Adipocyte (in vitro differentiated cells): ENCODE measurements around the gene LCA5L.

Experiments
- DNase-seq: peaks from one replicate; pipeline ENCODE4 v3.0.0-alpha.2; 2015; ENCODE audit warnings: low read depth
- H3K27me3 ChIP-seq: replicated peaks from 2 replicates; pipeline ENCODE4 v1.7.0; 2013; ENCODE audit warnings: mild to moderate bottlenecking, low read length, moderate library complexity; ENCODE audit not compliant: control insufficient read depth, insufficient read depth
- H3K36me3 ChIP-seq: 2 replicates; pipeline ENCODE4 v1.7.0; 2013; ENCODE audit warnings: low read length, mild to moderate bottlenecking, moderate library complexity; ENCODE audit not compliant: control insufficient read depth, insufficient read depth, severe bottlenecking
- H3K4me1 ChIP-seq: 2 replicates; pipeline ENCODE4 v1.7.0; 2013; ENCODE audit warnings: mild to moderate bottlenecking, low read length, moderate library complexity; ENCODE audit not compliant: control insufficient read depth, insufficient read depth
- H3K4me3 ChIP-seq: 2 replicates; pipeline ENCODE4 v1.7.0; 2013; ENCODE audit warnings: mild to moderate bottlenecking, low read length, moderate library complexity
- H3K9ac ChIP-seq: 2 replicates; pipeline ENCODE4 v1.7.0; 2013; ENCODE audit warnings: mild to moderate bottlenecking, low read length, moderate library complexity
- H3K9me3 ChIP-seq: 2 replicates; pipeline ENCODE4 v1.7.0; 2013; ENCODE audit warnings: mild to moderate bottlenecking, low read length, moderate library complexity; ENCODE audit not compliant: control insufficient read depth

Gene LCA5L

DNA sequence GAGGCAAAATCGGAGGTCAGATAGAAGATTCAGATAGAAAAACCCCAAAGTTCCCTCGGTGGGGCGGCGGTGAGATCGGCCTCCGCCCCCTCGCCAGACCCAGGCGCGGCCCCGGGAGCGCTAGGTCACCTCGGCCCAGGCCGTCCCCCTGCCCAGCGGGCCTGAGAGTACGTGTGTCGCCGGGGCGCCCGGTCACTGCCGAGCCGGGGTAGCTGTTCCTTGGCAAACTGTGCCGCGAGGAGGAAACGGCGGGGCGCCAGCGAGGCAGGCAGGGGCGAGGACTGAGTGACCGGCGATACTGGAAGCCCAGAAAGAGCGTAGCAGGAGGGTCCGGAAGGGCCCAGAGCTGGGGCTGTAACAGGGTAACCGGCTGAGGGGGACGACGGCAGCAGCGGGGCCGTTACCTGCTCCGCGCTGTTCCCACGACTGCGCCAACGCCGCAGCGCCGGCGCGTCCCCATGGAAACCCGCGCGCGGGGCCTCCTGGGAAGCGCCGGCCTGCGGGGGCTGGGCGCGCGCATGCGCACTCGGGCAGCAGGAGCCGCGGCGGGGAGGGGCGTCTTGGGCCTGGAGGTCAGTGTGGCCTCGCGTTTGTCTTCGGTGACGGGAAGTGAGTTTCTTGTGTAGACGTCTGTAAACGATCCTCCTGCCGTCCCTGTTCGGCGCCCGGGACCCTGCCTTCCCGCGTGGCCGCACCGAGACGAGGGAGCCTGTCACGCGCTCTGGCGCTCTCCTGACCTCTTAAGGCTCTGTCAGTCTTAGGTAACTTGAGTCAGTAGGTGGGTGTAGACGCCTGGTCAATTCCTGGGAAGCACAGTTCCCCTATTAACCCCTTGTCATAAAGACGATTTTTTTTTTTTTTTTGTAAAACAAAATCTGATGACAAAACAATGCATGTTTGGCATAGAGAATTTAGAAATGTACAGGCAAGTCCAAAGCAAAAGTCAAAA lies at the start of gene LCA5L:
Gene LCA5L, minus strand, starts transcription at position 458 of the 949 bp plus-strand sequence. CDS start 17,285 bp downstream, outside the sequence.
- Histone ChIP-seq H3K4me3 (peak within 1 kb of the TSS; percentile 94), H3K27me3 (no peaks in the 10 kb centered on the region), H3K9ac (peak within 1 kb of the TSS; percentile 93), H3K9me3 (no peaks in the 10 kb centered on the region), H3K36me3 (no peaks in the 10 kb centered on the region), H3K4me1 (peaks cover 28% of the 10 kb centered on the region)
- DNase-seq = peak; percentile 95

DNA sequence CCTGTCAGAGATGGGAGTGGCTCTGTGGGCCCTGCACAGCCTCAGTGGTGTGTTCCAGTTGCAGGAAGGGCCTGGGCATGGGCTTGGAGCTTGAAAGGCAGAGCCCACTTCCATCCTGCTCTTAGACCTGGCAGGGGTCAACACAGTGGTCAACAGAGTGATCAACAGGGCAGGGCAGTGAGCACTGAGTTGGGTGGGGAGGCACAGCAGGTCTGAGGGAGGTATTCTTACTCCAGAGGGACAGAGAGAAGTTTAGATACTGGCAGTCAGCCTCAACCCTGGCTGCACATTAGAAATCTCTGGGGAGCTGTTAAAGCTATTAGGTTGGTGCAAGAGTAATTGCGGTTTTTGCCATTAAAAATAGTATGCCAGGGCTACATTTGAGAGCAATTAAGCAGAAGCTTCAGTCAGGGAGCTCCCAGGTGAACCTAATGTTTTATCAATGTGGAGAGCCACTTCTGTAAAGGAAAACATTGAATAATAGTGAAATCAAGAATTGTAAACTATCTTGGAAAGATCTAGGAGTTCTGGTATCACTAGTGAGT lies 43.9 kb upstream of the LCA5L start:
- no peaks in the 10 kb centered on the region for H3K36me3 ChIP-seq
- DNase-seq = no peak
- H3K9me3 ChIP-seq = peaks cover 8% of the 10 kb centered on the region
- no peak overlapping the region for H3K9ac ChIP-seq
- no peak overlapping the region for H3K4me3 ChIP-seq
- H3K27me3 ChIP-seq = no peaks in the 10 kb centered on the region
- peaks cover 8% of the 10 kb centered on the region for H3K4me1 ChIP-seq

DNA sequence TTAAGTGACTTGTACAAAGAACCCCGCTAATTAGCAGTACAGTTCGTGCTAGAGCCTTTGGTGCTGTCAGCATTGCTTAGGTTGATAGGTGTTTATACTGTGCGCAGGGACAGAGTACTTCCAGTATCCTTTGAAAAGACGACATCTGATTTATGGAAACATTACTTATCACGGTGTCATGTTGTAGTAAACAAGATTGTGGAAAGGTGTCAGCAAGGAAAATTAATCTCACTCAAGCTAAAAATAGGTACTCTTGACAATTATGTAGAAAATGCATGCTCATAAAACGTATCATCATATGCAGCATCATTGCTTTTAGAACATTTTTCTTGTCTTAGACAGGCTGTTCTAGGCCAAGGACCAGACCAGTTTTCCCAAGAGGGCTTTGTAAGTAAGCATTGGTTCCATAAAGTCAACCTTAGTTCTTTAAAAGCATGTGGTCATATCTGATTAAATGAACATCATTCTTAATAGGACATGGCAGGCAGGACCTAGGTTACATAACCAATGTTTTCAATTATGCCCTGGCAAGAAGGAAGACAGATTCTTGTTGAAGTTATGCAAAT lies 39.2 kb upstream of the LCA5L start:
- no peak overlapping the region for H3K4me3 ChIP-seq
- H3K4me1 ChIP-seq = peaks cover 28% of the 10 kb centered on the region
- no peak overlapping the region for H3K9ac ChIP-seq
- DNase-seq = peak; percentile 88
- H3K36me3 ChIP-seq = no peaks in the 10 kb centered on the region
- no peaks in the 10 kb centered on the region for H3K27me3 ChIP-seq
- no peaks in the 10 kb centered on the region for H3K9me3 ChIP-seq

DNA sequence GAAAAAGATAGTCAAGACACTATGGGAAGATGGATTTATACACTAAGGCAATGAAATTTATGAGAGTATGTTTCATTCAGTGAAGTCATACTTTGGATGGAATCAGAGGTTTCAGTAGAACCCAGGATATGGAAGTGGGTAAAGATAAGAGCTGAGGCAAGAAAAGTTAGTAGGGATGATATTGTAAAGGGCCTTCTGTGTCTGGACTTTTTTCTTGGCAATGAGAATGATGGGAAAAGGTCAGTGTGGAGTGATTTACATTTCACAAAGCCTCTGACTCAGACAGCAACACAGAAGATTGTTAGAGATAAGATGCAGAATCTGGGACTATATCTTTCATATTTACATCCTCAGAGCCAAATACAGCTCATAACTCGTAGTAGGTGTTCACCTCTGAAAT lies 38.3 kb upstream of the LCA5L start:
- H3K9me3 ChIP-seq = no peaks in the 10 kb centered on the region
- H3K4me1 ChIP-seq = peaks cover 28% of the 10 kb centered on the region
- peak; percentile 74 for DNase-seq
- H3K36me3 ChIP-seq = no peaks in the 10 kb centered on the region
- H3K27me3 ChIP-seq = no peaks in the 10 kb centered on the region
- H3K4me3 ChIP-seq = no peak overlapping the region
- H3K9ac ChIP-seq = no peak overlapping the region

DNA sequence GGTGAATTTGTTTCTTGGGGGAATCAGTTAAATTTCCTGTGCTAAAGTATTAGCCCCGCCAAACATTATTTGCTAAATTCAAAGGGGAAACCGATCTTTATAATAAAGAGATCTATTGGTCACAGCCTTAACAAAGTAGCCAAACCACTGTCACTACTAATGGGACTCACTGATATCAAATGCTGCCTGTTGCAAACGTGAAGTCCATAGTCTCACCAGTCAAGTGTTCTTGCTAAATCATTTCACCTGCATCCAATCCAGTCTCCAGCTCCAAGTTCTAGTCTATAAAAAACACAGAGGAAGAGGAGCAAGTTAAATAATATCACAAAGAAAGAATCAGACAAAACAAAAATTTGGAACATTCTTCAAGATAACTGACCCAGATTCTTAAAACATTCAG lies 36.3 kb upstream of the LCA5L start:
- no peaks in the 10 kb centered on the region for H3K36me3 ChIP-seq
- H3K27me3 ChIP-seq = no peaks in the 10 kb centered on the region
- no peak for DNase-seq
- H3K9me3 ChIP-seq = no peaks in the 10 kb centered on the region
- H3K9ac ChIP-seq = no peak overlapping the region
- H3K4me1 ChIP-seq = peaks cover 28% of the 10 kb centered on the region
- no peak overlapping the region for H3K4me3 ChIP-seq

DNA sequence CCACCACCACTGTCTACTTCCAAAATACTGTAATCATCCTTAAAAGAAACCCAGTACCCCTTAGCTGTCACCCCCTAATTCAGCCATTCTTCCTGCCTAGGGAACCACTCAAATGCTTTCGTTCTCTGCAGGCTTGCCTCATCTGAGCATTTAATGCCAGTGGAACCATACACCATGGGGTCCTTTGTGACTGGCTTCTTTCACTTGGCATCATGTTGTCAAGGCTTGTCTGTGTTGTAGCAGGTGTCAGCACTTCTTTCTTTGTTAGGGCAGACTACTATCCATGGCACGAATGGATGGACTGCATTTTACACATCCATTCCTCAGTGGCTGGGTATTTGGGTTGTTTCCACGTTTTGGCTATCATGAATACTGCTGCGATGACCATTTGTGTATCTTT lies 34.7 kb upstream of the LCA5L start:
- Histone ChIP-seq H3K4me1 (peaks cover 28% of the 10 kb centered on the region), H3K36me3 (no peaks in the 10 kb centered on the region), H3K27me3 (no peaks in the 10 kb centered on the region), H3K4me3 (no peak overlapping the region), H3K9me3 (no peaks in the 10 kb centered on the region), H3K9ac (no peak overlapping the region)
- DNase-seq = no peak

DNA sequence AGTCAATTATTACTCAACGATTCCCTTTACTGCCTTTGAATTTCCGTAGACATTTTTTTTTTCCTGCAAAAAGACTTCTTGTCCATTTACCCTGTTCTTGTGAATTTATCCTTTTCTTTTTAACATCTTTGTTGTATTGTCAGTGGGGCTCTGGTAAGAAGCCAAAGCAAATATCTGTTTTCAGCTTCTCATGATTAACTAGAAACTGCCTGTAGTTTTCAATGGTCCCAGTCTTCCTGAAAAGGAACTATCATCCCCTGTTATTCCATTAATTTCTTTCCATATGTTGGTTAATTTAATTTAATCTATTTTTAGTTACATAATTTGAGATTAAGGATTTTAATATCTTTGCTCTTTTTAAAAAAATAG lies 34.2 kb upstream of the LCA5L start:
- no peak overlapping the region for H3K9ac ChIP-seq
- no peak for DNase-seq

DNA sequence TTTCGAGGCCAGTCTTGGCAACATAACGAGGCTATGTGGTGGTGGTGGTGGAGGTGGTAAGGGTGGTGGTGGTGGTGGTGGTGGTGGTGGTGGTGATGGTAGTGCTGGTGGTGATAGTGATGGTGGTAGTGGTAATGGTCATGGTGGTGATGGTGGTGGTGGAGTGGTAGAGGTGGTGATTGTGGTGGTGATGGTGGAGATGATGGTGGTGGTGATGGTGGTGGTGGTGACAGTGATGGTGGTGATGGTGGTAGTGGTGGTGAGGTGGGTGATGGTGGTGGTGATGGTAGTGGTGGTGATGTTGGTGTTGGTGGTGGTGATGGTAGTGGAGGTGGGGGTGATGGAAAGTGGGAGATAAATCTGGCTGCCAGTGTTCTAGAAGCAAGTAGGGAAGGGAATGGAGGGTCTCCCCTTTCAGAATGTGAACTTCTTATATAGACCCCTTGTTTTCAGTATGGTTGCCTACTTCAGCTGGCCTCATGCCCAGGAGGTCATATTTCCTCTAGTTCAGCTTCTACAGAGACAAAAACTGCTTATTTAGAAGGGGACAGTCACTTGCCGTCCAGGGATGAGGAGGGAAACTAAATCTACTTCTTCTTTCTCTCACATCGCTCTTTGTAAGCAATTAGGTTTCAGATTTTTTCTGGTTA lies 33.7 kb upstream of the LCA5L start:
- Histone ChIP-seq H3K4me3 (no peak overlapping the region), H3K9ac (no peak overlapping the region), H3K27me3 (no peaks in the 10 kb centered on the region), H3K9me3 (no peaks in the 10 kb centered on the region), H3K36me3 (no peaks in the 10 kb centered on the region), H3K4me1 (peaks cover 19% of the 10 kb centered on the region)
- no peak for DNase-seq

More for the DNA sequence above, 34.2 kb upstream of the LCA5L start:
- Histone ChIP-seq H3K4me1 (peaks cover 24% of the 10 kb centered on the region), H3K36me3 (no peaks in the 10 kb centered on the region), H3K9me3 (no peaks in the 10 kb centered on the region), H3K4me3 (no peak overlapping the region), H3K27me3 (no peaks in the 10 kb centered on the region)

DNA sequence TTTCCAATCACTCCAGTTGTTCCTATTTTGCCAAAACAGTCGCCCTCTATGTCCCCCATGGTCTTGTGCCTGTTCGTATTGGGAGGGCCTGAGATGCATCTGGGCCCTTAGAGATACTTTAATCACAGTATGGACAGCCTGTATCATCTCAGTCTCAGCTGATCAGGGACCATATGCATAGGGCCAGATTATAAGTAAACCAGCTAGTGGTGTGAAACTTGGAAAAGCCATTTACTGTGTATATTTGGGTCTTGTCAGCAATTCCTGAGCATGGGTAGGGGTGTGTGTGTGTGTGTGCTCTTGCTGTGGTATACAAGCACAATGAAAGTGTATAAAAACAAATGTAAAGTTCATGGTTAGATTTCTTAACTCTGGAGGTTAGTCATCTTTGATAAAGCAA lies 29.0 kb upstream of the LCA5L start:
- H3K9ac ChIP-seq = no peak overlapping the region
- H3K36me3 ChIP-seq = no peaks in the 10 kb centered on the region
- H3K4me3 ChIP-seq = no peak overlapping the region
- H3K4me1 ChIP-seq = peaks cover 4% of the 10 kb centered on the region
- H3K9me3 ChIP-seq = peaks cover 4% of the 10 kb centered on the region
- DNase-seq = no peak
- H3K27me3 ChIP-seq = no peaks in the 10 kb centered on the region

DNA sequence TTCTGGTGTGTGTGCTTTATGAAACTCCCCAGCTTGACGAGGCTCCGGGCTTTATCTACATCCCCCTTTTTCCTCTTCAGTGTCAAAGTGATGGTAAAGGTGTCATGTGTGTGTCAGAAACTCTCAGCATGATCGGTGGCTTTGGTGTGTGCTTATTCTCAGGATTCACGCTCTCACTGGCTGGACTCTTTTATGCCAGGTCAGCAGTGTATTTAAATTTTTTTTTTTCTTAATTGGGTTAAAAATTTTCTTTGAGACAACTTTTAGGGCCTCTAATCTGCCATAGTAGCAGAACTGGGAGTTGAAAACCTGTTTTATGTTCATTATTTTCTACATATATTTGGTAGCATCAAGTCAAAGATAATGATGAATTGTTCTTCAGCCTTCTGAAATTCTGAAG lies 27.2 kb upstream of the LCA5L start:
- Histone ChIP-seq H3K36me3 (no peaks in the 10 kb centered on the region), H3K9ac (no peak overlapping the region), H3K9me3 (peaks cover 4% of the 10 kb centered on the region), H3K27me3 (no peaks in the 10 kb centered on the region), H3K4me1 (peaks cover 4% of the 10 kb centered on the region), H3K4me3 (no peak overlapping the region)
- DNase-seq = no peak

DNA sequence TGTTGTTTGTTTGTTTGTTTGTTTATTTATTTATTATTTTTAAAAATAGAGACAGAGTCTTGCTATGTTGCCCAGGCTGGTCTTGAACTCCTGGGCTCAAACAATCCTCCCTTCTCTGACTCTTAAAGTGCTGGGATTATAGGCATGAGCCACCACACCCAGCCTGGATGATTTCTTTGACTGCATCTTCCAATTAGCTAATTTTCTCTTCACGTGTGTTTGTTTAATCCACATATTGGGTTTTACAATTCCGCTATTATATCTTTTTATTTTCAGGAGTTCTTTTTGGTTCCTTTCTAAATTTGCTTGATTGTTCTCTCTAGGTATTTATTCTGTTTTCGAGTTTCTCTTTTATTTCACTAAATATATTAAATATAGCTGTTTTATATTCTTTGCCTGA lies 26.0 kb upstream of the LCA5L start:
- Histone ChIP-seq H3K36me3 (no peaks in the 10 kb centered on the region), H3K4me3 (no peak overlapping the region), H3K27me3 (no peaks in the 10 kb centered on the region), H3K4me1 (peaks cover 4% of the 10 kb centered on the region), H3K9me3 (peaks cover 4% of the 10 kb centered on the region), H3K9ac (no peak overlapping the region)
- DNase-seq = no peak
